ENCODE results near the gene NFATC2.

The NFATC2 gene

DNA sequence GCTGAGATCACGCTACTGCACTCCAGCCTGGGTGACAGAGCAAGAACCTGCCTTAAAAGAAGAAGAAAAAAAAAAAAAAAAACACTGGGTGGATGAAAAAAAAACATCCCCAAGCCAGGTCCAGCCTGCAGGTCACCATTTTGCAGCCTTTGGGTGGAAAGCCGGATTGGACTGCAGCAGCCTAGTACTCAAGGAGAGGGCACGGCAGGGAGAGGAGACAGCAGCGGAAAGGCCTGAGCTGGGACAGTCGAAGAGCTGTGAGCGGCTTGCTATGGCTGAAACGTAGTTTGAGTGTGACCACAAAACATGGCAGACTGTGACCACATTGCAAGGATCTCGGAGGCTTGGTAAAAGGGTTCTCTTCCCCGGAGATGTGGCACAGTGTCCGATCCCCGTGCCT, 173.0 kb downstream of the NFATC2 start:
- DNase-seq = no peak

DNA sequence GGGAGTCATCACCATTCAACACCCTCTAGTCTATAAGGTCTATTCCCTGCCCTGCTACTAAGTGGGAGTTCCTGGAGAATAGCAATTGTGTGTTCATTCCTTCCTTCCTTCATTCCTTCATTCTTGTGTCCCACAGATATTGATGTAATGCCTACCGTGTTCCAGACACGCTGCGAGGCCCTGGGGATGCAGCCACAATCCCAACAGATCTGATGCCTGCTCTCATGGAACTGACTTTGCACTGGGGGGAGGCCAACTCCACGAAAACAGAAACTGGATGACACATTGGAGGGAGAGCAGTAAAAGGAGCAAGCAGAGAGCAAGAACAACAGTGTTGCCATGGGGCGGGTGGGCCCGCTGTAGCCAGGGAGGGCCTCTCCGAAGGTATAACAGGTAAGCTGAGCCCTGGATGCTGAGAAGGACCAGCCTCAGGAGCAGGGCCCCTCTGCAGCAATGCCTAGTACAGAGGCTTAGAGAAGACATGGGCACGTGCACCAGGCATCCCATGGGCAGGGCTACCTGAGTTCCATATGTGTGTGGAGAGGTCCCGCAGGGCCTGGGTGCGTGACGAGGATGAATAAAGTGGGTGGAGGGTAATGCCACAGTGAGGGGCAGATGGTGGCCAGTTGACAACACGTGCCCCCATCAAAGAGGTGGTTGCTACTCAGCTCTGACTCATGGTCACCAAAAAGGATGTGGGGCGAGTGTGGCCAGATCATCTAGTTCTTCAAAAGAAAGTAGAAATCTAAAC, 173.9 kb downstream of the NFATC2 start:
- DNase-seq = no peak

GRCh38 chr20:51366155-51366886, 176.2 kb downstream of the NFATC2 start:
- no peak for DNase-seq

DNA sequence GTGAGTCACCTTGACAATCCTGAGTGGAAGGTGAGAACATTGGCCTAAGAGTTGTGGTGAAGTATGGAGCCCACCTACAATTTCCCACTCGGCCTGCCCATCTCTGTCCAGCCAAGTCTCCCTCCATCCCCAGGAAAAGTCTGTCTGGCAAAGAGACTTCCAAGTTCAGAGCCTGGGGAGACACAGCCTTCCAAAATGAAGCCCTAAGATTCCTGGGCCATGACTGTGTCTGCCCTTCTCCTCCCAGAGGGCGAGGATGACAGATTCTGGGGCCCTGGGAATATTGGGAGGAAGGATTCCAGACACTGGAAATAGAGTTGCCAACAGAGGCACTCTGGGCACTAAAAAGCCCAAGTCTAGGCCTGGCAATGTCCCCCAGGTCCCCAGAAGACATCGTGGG, 176.8 kb downstream of the NFATC2 start:
- no peak for DNase-seq

DNA sequence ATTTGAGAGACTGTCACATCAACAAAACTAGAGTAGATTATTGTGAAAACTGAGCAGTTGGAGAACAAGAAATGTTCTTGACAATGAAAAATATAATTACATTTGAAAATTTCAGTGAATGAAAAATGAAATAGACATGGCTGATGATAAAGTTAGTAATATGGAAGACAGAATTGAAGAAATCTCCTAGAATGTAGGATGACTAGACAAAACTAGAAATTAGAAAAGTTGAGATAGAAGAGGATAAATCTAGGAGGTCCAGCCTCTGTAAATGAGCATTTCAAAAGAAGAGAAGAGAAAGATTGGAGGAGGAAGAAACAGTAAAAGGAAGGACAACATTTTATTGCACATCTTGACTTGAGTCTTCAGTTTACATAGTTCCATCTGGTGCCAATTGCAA, 178.7 kb downstream of the NFATC2 start:
- no peak for DNase-seq

DNA sequence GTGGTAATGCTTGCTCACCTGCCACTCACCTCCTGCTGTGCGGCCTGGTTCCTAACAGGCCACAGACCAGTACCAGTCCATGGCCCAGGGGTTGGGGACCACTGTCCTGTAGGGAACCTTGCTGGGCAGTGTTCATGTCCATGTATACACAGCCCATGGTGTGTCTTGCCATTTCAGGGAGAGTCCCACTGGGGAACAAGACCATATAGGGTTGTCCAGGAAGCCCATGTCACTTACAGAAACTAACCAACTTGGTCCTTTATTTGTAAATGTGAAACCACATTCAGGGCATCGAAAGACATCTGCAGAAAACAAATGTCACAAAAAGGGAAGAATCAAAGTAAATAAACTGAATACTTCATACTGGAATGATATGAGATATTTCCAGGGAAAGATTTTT, 179.1 kb downstream of the NFATC2 start:
- DNase-seq = no peak

DNA sequence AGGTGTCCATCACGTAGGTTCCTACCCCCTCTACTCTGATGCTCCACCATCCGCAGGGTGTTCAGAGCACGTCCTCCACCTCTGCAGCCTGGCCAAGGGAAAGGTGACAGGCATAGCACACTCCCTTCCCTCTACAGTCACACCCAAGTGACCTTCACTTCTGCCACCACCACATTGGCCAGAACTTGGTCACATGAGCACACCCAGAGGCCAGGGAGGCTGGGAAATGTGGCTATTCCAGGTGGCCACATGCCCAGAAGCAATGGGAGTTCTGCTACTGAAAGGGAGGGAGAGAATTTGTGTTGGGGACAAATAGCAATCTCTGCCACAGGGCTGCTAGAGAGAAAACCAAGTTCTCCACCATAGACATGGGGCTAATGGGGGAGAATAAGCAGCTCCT, 180.3 kb downstream of the NFATC2 start:
- DNase-seq = no peak

- no peak for DNase-seq
Measured at GRCh38 chr20:51361258-51361657, 181.3 kb downstream of the NFATC2 start.

DNA sequence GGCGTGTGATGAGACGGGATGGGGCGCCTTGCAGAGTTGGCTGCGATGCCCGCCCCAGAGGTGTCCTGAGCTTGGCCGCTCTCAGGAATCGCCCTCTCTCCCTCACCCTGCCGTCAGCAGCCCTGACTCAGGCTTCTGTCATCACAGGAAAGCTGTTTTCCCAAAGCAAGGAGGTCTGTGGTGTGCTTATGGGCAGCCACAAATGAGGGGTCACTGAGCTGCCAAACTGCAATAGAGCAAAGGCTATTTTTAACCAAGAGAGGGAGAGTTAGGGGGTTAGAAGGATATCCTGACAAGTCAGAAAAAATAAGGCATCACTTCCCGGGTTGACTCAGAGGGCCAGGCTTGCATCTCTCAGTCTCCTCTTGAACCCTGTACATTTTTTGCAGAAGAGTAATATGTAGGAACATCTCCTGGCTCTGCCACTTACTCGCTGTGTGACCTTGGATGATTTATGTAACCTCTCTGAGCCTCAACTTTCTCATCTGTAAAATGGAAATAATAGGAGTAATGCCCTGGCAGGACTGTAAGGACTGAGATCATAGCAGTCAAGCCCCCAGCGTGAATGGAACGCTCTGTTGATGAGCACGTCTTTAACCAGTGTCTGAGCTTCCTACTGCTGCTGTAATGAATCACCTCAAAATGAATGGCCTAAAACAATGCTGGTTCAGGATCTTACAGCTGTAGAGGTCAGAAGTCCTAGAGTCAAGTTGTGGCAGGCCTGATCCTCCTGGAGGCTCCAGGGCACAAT, 181.9 kb downstream of the NFATC2 start:
- DNase-seq = no peak

DNA sequence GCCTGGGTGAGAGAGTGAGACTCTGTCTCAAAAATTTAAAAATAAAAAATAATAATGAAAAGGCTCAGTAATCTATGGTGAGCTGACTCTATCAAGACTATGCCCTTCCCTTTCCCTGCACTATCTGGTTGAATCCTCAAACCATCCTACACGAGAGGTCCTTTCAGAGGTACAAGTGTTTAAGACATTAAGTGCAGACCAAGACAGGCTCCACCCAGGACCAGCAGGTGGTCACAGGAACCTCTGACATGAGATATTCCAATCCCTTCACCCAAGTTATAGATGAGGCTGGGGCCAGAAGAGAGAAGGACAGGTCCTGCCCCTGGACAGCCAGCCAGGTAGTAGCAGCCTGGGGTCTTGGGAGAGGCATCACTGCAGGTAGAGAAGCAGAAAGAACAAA, 182.6 kb downstream of the NFATC2 start:
- no peak for DNase-seq

- no peak for DNase-seq
Measured at GRCh38 chr20:51359401-51359800, 183.1 kb downstream of the NFATC2 start.

GRCh38 chr20:51358032-51358724, 184.3 kb downstream of the NFATC2 start:
- no peak for DNase-seq

DNA sequence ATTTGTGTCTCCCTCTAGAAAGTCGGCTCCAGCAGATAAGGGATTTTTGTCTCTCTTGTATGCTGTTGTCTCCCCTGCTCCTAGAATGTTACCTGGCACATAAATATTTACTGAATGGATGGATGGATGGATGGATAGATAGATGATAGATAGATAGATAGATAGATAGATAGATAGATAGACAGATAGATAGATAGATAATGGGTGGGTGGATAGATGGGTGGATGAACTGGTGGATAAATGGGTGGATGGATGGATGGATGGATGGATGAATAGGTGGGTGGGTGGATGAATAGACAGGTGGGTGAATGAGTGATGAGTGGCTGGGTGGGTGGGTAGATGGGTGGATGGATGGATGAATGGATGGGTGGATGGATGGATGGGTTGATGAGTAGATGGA, 185.0 kb downstream of the NFATC2 start:
- no peak for DNase-seq

DNA sequence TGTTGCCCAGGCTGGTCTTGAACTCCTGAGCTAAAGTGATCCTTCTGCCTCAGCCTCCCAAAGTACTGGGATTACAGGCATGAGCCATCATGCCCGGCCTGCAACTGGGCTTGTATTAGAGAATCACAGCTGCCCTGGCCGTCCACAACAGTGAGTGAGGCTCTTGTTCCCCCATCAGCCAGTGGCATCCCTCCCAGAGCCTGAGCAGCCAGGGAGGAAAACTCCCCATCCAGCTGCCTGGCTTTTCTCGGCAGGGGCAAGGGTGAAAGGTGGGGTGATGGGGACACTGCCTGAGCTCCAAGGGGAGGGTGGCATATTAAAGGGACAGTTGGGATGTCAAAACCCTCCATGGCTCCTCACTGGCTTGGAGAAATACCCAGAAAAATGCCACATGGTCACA, 185.6 kb downstream of the NFATC2 start:
- no peak for DNase-seq

GRCh38 chr20:51354769-51355319, 187.7 kb downstream of the NFATC2 start:
- no peak for DNase-seq

DNA sequence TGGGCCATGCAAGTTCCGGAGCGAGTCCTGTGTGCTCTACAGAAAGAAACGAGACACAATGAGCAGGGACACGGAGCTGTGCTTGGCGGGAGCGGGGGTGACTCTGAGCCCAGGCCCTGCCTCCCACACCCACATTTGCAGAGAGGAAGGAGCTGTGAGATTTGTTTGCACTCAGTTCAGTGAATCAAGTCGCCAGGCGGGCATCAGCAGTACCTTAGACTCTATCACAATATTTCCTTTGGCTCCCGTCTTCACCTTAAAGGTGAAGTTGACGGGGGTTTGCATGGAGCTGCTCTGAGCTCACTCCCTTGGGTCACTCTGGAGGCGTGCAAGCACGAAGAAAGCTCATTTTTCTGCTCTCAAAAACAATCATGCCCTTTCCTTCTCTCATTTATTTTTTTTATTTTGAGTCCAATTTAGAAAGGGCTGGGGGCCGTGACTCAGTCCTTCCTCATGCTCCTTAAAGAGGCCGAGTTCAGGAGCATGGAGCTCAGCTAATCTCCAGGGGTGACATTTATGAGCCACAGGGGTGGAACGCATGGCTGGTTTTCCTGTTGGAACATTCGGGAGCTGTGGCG, 188.2 kb downstream of the NFATC2 start:
- DNase-seq = no peak

- no peak for DNase-seq
Measured at GRCh38 chr20:51353491-51353890, 189.0 kb downstream of the NFATC2 start.

DNA sequence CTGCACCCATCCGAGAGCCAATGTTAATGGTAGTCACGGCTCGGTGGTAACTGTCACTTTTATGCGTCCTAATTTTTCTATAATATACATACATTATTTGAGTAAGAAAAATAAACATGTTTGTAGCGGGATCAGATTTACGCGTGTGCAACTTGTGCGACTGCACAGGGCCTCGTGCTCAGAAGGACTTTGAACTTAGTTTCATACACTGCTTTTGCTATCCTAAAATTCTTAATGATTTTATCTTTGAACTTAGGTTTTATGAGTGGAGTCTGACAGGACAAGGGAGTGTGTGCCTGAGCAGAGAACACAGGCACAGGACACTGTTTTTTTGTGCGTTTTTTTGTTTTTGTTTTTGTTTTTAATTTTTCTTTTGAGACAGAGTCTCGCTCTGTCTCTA, 189.7 kb downstream of the NFATC2 start:
- DNase-seq = no peak

GRCh38 chr20:51350941-51351631, 191.4 kb downstream of the NFATC2 start:
- no peak for DNase-seq

GRCh38 chr20:51348876-51349275, 193.6 kb downstream of the NFATC2 start:
- no peak for DNase-seq

DNA sequence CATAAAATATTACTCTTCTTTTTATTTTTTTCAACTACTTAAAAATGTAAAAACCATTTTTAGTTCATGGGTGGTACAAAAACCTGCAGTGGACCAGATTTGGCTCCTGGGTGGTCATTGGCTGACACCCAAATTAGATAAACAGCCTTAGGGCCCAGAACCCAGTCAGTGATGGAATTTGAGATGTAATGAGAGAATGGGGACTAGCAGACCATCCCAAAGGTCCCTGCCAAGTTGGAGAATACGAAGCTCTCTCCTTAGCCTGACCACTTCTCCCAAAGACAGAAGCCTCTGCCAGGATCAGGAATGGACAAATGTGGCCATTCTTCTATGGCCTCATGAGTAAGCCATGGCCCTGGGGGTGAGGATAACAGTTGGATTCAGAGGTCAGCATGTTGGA, 194.7 kb downstream of the NFATC2 start:
- DNase-seq = no peak

Data from SHP77 treated with DMSO at 0.1 percent for 48 hours (cell line).